ENCODE results near the gene SCLY. TPM values are rescaled to one million over a fixed set of nuclear protein-coding genes. Genes with fewer than 3 reads are reported as not detected.

Gene SCLY
- total and polyA plus RNA-seq, 4 donors: 7.8 to 16.1 (median 12.1) TPM

DNA sequence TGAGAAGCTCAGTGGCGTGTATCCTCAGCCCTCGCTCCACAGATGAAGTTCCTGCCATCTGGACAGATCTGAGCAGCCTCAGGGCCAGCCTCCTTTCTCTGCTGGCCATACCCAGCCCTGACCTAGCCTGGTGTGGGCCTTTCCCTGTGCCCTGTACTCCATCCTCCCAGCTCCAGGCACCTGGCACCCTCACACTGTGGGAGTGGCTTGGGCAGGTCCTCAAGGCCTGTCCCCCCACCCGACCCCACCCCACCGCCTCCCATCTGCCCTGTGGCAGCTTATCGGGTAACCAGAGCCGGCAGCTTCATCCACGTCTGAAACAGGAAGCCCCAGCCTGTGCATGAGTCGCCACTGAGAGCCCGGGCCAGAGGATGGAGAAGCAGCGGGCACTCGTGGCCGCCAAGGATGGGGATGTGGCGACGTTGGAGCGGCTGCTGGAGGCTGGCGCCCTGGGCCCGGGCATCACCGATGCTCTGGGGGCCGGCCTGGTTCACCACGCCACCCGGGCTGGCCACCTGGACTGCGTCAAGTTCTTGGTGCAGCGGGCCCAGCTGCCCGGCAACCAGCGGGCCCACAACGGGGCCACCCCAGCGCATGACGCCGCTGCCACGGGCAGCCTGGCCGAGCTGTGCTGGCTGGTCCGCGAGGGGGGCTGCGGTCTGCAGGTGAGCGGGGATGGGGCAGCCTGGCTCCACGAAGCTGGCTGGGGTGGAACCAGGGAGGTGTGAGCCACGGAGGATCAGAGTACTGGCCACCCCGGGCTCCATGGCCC, 39.4 kb downstream of the SCLY start, which contains the start of gene ESPNL:
TSS of gene ESPNL (plus strand) at position 292 of the 772 bp plus-strand sequence. CDS start at position 372, 80 bp downstream.
- H3K36me3 ChIP-seq (ENCODE audit: control insufficient read depth in 4 of 4, insufficient read depth in 4 of 4, low read length in 4 of 4): no peaks in the 10 kb centered on the region
- H3K4me1 ChIP-seq (ENCODE audit: control insufficient read depth in 5 of 5, insufficient read depth in 5 of 5, low read length in 5 of 5): peaks cover 0 to 3% (median 0%) of the 10 kb centered on the region in 5 donors
- ATAC-seq (ENCODE audit: insufficient read depth, low FRiP score): no peak
- DNase-seq: no peak
- no peaks in the 10 kb centered on the region for H3K9me3 ChIP-seq (ENCODE audit: control insufficient read depth in 4 of 4, insufficient read depth in 3 of 4, low read length in 3 of 4)
- TF ChIP-seq, protein P1, sequence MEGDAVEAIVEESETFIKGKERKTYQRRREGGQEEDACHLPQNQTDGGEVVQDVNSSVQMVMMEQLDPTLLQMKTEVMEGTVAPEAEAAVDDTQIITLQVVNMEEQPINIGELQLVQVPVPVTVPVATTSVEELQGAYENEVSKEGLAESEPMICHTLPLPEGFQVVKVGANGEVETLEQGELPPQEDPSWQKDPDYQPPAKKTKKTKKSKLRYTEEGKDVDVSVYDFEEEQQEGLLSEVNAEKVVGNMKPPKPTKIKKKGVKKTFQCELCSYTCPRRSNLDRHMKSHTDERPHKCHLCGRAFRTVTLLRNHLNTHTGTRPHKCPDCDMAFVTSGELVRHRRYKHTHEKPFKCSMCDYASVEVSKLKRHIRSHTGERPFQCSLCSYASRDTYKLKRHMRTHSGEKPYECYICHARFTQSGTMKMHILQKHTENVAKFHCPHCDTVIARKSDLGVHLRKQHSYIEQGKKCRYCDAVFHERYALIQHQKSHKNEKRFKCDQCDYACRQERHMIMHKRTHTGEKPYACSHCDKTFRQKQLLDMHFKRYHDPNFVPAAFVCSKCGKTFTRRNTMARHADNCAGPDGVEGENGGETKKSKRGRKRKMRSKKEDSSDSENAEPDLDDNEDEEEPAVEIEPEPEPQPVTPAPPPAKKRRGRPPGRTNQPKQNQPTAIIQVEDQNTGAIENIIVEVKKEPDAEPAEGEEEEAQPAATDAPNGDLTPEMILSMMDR (IDR thresholded peaks at IDR 0.05; ENCODE audit: control extremely low read depth, extremely low read depth): no peak
- no peak within 1 kb of the TSS for H3K9ac ChIP-seq (ENCODE audit: insufficient read depth in 1 of 2, low read length in 2 of 2)
- no peak within 1 kb of the TSS for H3K4me3 ChIP-seq
- no peaks in the 10 kb centered on the region for H3K27me3 ChIP-seq (ENCODE audit: control insufficient read depth in 3 of 3, insufficient read depth in 3 of 3, low read length in 2 of 3)
- H3K27ac ChIP-seq (ENCODE audit: low read depth in 1 of 2, low read length in 1 of 2): no peak within 1 kb of the TSS
- WGBS, 2 donors: 71 to 82% methylated on average over 38 of the region's 38 CpGs

DNA sequence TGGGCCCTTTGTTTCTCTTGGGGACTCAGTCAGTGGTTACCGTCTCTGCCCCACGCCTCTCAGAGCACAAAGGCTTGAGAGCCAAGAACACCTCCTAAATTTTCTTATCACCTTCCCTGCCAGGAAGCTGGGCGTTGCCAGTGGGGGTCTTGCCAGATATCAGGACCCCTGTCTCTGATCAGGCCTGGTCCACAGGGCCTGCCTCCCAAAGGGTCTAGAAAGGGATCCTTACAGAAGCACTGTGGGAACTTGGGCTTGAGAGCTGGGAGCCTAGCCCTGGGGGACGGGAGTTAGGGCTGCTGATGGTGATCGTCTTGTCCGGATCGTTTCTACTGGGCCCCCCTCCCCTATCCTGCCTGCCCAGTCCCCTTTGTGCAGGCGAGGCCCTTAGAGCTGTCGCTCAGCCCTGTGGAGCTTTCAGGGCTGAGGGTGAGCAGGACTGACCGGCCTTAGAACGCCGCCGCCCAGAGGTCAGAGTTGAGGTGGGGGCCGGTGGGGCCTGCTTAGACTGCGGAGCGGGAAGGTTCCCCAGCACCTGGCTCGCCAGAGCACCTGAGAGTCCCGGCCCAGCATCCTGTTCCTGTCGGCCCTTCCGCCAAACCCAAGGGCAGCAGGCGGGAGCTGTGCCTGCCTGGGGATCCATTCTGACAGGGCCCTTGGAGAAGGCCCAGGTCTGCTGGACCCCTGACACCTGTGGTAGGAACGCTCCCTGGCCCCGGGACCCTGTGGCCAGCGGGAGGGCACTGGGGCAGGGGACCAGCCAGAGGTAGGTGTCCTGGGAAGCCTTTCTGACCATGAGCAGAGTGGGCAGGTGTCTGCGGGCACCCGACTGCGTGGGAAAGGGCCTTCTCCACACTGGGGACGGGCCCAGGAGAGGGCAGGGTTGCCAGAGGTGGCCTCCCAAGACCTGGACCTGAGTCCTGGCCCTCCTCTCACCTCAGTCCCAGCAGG, 40.3 kb downstream of the SCLY start:
- Histone ChIP-seq H3K4me3 (no peak overlapping the region), H3K9me3 (ENCODE audit: control insufficient read depth in 4 of 4, insufficient read depth in 3 of 4, low read length in 3 of 4) (no peaks in the 10 kb centered on the region), H3K36me3 (ENCODE audit: control insufficient read depth in 4 of 4, insufficient read depth in 4 of 4, low read length in 4 of 4) (no peaks in the 10 kb centered on the region), H3K27me3 (ENCODE audit: control insufficient read depth in 3 of 3, insufficient read depth in 3 of 3, low read length in 2 of 3) (no peaks in the 10 kb centered on the region), H3K27ac (ENCODE audit: low read depth in 1 of 2, low read length in 1 of 2) (no peak overlapping the region), H3K4me1 (ENCODE audit: control insufficient read depth in 5 of 5, insufficient read depth in 5 of 5, low read length in 5 of 5) (peaks cover 0 to 3% (median 0%) of the 10 kb centered on the region in 5 donors), H3K9ac (ENCODE audit: insufficient read depth in 1 of 2, low read length in 2 of 2) (no peak overlapping the region)
- DNase-seq: no peak
- ATAC-seq (ENCODE audit: insufficient read depth, low FRiP score): no peak
- WGBS, 2 donors: 84 to 89% methylated on average over 27 to 28 of the region's 28 CpGs
- TF ChIP-seq, protein P1 (IDR thresholded peaks at IDR 0.05; ENCODE audit: control extremely low read depth, extremely low read depth): no peak

- H3K27me3 ChIP-seq (ENCODE audit: control insufficient read depth in 3 of 3, insufficient read depth in 3 of 3, low read length in 2 of 3): no peaks in the 10 kb centered on the region
- H3K27ac ChIP-seq (ENCODE audit: low read depth in 1 of 2, low read length in 1 of 2): no peak overlapping the region
- no peaks in the 10 kb centered on the region for H3K36me3 ChIP-seq (ENCODE audit: control insufficient read depth in 4 of 4, insufficient read depth in 4 of 4, low read length in 4 of 4)
- DNase-seq: no peak
- peaks cover 0 to 3% (median 0%) of the 10 kb centered on the region in 5 donors for H3K4me1 ChIP-seq (ENCODE audit: control insufficient read depth in 5 of 5, insufficient read depth in 5 of 5, low read length in 5 of 5)
- no peak for ATAC-seq (ENCODE audit: insufficient read depth, low FRiP score)
- no peaks in the 10 kb centered on the region for H3K9me3 ChIP-seq (ENCODE audit: control insufficient read depth in 4 of 4, insufficient read depth in 3 of 4, low read length in 3 of 4)
- H3K4me3 ChIP-seq: no peak overlapping the region
- H3K9ac ChIP-seq (ENCODE audit: insufficient read depth in 1 of 2, low read length in 2 of 2): no peak overlapping the region
- TF ChIP-seq, protein P1 (IDR thresholded peaks at IDR 0.05; ENCODE audit: control extremely low read depth, extremely low read depth): no peak
- 90 to 92% methylated on average over 30 of the region's 30 CpGs for WGBS, 2 donors
These were observed 41.4 kb downstream of the SCLY start for GRCh38 chr2:238101891-238102841.
